ENCODE data around the gene DNAH1.

The DNAH1 gene

DNA sequence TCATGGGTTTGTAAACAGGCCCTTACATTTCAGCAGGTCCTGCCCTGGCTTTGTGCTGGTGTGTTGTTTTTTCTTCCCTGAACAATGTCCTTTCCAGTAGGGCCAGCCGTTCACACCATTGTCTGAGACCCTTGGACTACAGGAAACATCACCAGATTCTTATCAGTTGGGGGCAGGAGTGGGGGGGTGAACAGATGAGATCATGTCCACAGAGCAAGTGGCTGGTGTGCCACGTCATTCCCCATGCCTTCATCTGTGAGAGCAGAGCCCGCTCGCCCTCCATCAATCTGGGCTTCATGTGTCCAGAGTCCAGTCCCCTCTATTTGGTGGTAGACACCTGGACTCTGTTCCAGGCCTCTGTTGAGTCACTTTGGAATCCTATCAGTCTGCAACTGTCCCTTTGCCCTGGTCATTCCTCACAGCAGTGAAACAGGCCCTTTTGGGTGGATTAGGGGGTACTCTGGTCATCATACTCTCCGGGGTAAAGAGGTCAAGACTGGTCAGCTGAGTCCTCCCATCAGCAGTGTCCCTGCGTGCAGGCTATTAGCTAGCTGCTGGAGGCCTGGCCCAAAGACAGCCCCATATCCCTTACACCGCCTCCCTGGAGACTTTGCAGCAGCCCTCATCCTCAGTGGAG is 113.8 kb downstream of the DNAH1 start:
- H3K27me3 ChIP-seq (replicated peaks; ENCODE audit: insufficient read depth, low read length), result no peaks in the 10 kb centered on the region
- no peak overlapping the region for H3K4me2 ChIP-seq (ENCODE audit: low read depth, low read length)
- H3K9me2 ChIP-seq (replicated peaks; ENCODE audit: insufficient read depth, low read length), result no peaks in the 10 kb centered on the region
- no peaks in the 10 kb centered on the region for H3F3A ChIP-seq (ENCODE audit: insufficient read depth, low read length)
- no peak overlapping the region for H2AFZ ChIP-seq (ENCODE audit: low read length)
- DNase-seq, result no peak
- H3K79me2 ChIP-seq (ENCODE audit: low read length), result no peaks in the 10 kb centered on the region
- no peaks in the 10 kb centered on the region for H3K4me1 ChIP-seq (ENCODE audit: low read length)
- H3K9ac ChIP-seq (ENCODE audit: low read length), result no peak overlapping the region
- H3K36me3 ChIP-seq (replicated peaks; ENCODE audit: insufficient read depth, low read length), result no peaks in the 10 kb centered on the region
- no peak overlapping the region for H3K27ac ChIP-seq (ENCODE audit: low read length)
- TF ChIP-seq EZH2phosphoT487 (IDR thresholded peaks at IDR 0.05; ENCODE audit: low read length) (no peak), EZH2 (optimal IDR thresholded peaks at IDR 0.05; ENCODE audit: low read depth, low read length) (no peak)
- TF ChIP-seq, protein P1, sequence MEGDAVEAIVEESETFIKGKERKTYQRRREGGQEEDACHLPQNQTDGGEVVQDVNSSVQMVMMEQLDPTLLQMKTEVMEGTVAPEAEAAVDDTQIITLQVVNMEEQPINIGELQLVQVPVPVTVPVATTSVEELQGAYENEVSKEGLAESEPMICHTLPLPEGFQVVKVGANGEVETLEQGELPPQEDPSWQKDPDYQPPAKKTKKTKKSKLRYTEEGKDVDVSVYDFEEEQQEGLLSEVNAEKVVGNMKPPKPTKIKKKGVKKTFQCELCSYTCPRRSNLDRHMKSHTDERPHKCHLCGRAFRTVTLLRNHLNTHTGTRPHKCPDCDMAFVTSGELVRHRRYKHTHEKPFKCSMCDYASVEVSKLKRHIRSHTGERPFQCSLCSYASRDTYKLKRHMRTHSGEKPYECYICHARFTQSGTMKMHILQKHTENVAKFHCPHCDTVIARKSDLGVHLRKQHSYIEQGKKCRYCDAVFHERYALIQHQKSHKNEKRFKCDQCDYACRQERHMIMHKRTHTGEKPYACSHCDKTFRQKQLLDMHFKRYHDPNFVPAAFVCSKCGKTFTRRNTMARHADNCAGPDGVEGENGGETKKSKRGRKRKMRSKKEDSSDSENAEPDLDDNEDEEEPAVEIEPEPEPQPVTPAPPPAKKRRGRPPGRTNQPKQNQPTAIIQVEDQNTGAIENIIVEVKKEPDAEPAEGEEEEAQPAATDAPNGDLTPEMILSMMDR (IDR thresholded peaks at IDR 0.05; ENCODE audit: low read length), result no peak
- H4K20me1 ChIP-seq (ENCODE audit: insufficient read depth, low read length), result no peaks in the 10 kb centered on the region
- H3K4me3 ChIP-seq (ENCODE audit: low read length), result no peak overlapping the region
- no peaks in the 10 kb centered on the region for H3K9me3 ChIP-seq (replicated peaks; ENCODE audit: insufficient read depth, low read length)

GRCh38 chr3:52430416-52430810 is 114.3 kb downstream of the DNAH1 start:
- DNase-seq, result no peak
- Histone ChIP-seq H3K4me3 (ENCODE audit: low read length) (no peak overlapping the region), H3K27ac (ENCODE audit: low read length) (no peak overlapping the region), H3K4me2 (ENCODE audit: low read depth, low read length) (no peak overlapping the region), H2AFZ (ENCODE audit: low read length) (no peak overlapping the region), H3K9me3 (replicated peaks; ENCODE audit: insufficient read depth, low read length) (no peaks in the 10 kb centered on the region), H3K4me1 (ENCODE audit: low read length) (no peaks in the 10 kb centered on the region), H4K20me1 (ENCODE audit: insufficient read depth, low read length) (no peaks in the 10 kb centered on the region), H3K79me2 (ENCODE audit: low read length) (no peaks in the 10 kb centered on the region), H3K36me3 (replicated peaks; ENCODE audit: insufficient read depth, low read length) (no peaks in the 10 kb centered on the region), H3K9ac (ENCODE audit: low read length) (no peak overlapping the region), H3K9me2 (replicated peaks; ENCODE audit: insufficient read depth, low read length) (no peaks in the 10 kb centered on the region), H3F3A (ENCODE audit: insufficient read depth, low read length) (no peaks in the 10 kb centered on the region), H3K27me3 (replicated peaks; ENCODE audit: insufficient read depth, low read length) (no peaks in the 10 kb centered on the region)
- TF ChIP-seq, protein P1 (IDR thresholded peaks at IDR 0.05; ENCODE audit: low read length), result no peak
- TF ChIP-seq EZH2 (optimal IDR thresholded peaks at IDR 0.05; ENCODE audit: low read depth, low read length), result no peak
- no peak for TF ChIP-seq EZH2phosphoT487 (IDR thresholded peaks at IDR 0.05; ENCODE audit: low read length)

GRCh38 chr3:52431459-52432223 is 115.5 kb downstream of the DNAH1 start:
- Histone ChIP-seq H3F3A (ENCODE audit: insufficient read depth, low read length) (no peaks in the 10 kb centered on the region), H3K27me3 (replicated peaks; ENCODE audit: insufficient read depth, low read length) (no peaks in the 10 kb centered on the region), H4K20me1 (ENCODE audit: insufficient read depth, low read length) (no peaks in the 10 kb centered on the region), H3K9me2 (replicated peaks; ENCODE audit: insufficient read depth, low read length) (no peaks in the 10 kb centered on the region), H3K9me3 (replicated peaks; ENCODE audit: insufficient read depth, low read length) (no peaks in the 10 kb centered on the region), H3K9ac (ENCODE audit: low read length) (no peak overlapping the region), H3K4me2 (ENCODE audit: low read depth, low read length) (no peak overlapping the region), H3K4me3 (ENCODE audit: low read length) (no peak overlapping the region), H3K36me3 (replicated peaks; ENCODE audit: insufficient read depth, low read length) (no peaks in the 10 kb centered on the region), H3K4me1 (ENCODE audit: low read length) (no peaks in the 10 kb centered on the region), H3K27ac (ENCODE audit: low read length) (no peak overlapping the region), H2AFZ (ENCODE audit: low read length) (no peak overlapping the region), H3K79me2 (ENCODE audit: low read length) (no peaks in the 10 kb centered on the region)
- TF ChIP-seq EZH2 (optimal IDR thresholded peaks at IDR 0.05; ENCODE audit: low read depth, low read length) (no peak), EZH2phosphoT487 (IDR thresholded peaks at IDR 0.05; ENCODE audit: low read length) (no peak)
- TF ChIP-seq, protein P1 (IDR thresholded peaks at IDR 0.05; ENCODE audit: low read length), result no peak
- DNase-seq, result no peak
